GM20000 (cell line): ENCODE data around the gene FBXO38.

ENCODE experiments used
- DNase-seq: peaks from one replicate; pipeline ENCODE4 v3.0.0; 2012; ENCODE audit warnings: low spot score
- CTCF ChIP-seq: IDR thresholded peaks from 2 replicates; pipeline ENCODE4 v1.5.1; 2012; ENCODE audit warnings: mild to moderate bottlenecking, control low read depth; ENCODE audit errors: extremely low read depth, missing control alignments

Gene FBXO38

GRCh38 chr5:148438933-148439332 is 55.2 kb downstream of the FBXO38 start:
- no peak for TF ChIP-seq CTCF
- no peak for DNase-seq

GRCh38 chr5:148443241-148443640 is 59.5 kb downstream of the FBXO38 start:
- TF ChIP-seq CTCF: no peak
- no peak for DNase-seq

DNA sequence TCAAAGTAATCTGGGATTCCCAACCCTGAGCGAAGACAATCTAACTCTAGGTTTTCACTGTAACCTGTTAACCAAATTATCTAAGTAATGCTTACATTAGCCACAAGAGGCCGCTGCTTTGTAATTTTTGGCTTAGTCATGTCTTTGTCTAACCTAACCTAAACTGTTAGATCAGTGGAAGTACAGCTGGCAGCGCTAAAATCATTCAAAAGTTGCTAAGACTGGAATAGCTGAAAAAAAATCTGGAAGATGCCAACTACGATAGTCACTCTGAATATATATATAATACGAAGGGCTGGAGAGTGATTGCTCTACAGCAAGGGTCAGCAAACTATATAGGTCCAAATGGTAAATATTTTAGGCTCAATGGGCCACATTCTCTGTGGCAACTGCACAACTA is 60.2 kb downstream of the FBXO38 start:
- TF ChIP-seq CTCF: peak; percentile 59
- DNase-seq: peak; percentile 41

- no peak for DNase-seq
- TF ChIP-seq CTCF: no peak
These were observed 61.8 kb downstream of the FBXO38 start for GRCh38 chr5:148445578-148445977.

DNA sequence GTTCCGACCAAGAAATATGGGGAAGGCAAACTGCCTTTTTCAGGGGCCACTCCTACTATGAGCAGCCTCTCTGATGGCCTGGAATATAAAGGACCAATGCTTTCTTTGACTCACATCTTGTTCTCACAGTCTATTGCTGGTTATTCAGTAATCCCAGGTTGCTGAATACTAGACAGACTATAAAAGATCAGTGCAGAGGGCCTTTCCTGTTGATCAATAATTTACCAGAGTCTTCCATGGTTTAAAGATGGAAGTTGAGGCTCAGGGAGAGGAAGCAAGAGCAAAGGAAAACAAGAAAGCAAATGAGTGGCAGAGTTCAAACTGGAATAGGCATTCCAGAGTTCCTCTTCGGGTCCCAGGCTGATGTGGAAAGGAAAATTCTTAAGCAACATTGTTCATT is 62.9 kb downstream of the FBXO38 start:
- TF ChIP-seq CTCF: no peak
- no peak for DNase-seq

- no peak for DNase-seq
- TF ChIP-seq CTCF: no peak
These were observed 68.9 kb downstream of the FBXO38 start for GRCh38 chr5:148452499-148453193.

DNA sequence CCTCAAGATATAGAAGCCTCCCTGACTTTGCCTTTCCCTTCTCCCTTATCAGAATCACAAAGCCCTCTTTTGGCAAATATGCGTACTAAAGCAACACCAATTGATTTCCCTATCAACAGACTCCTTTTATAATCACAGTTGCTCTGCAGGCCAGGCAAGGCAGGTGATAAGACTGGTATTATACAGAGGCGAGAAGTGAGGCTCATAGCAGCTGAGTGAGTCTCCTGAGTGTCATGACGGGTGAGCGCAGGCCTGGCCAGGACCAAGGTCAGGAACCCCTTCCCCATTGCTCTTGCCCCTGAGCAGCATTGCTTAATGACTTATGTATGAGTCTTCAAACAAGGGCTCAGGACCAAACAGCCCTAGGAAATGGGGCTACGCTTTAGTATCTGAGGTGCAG is 70.8 kb downstream of the FBXO38 start:
- TF ChIP-seq CTCF: no peak
- no peak for DNase-seq
